Measurements from ENCODE around the gene MYO3B.

Gene MYO3B

GRCh38 chr2:170665743-170666142 lies 487.8 kb downstream of the MYO3B start:
- no peak overlapping the region for H2AFZ ChIP-seq (ENCODE audit: low read depth, low read length)
- no peak overlapping the region for H3K23ac ChIP-seq (ENCODE audit: low read length in 2 of 2)
- H4K91ac ChIP-seq (ENCODE audit: low read length): no peak overlapping the region
- H3K14ac ChIP-seq (ENCODE audit: low read length in 2 of 2): no peak overlapping the region
- no peaks in the 10 kb centered on the region for H3K36me3 ChIP-seq (ENCODE audit: control insufficient read depth in 1 of 2, insufficient read depth in 2 of 2, low read depth in 1 of 2, low read length in 2 of 2)
- no peak overlapping the region for H3K4me2 ChIP-seq (ENCODE audit: low read length, poor library complexity, severe bottlenecking)
- H2BK12ac ChIP-seq (ENCODE audit: low read length in 2 of 2): no peak overlapping the region
- H3K4me3 ChIP-seq (ENCODE audit: insufficient read depth in 1 of 2, low read depth in 1 of 2, low read length in 2 of 2): no peak overlapping the region
- H2BK5ac ChIP-seq (ENCODE audit: low read depth, low read length, poor library complexity, severe bottlenecking): no peak overlapping the region
- no peak overlapping the region for H3K18ac ChIP-seq (ENCODE audit: low read depth in 1 of 2, low read length in 2 of 2)
- H3K4ac ChIP-seq (ENCODE audit: low read depth in 1 of 2, low read length in 2 of 2): no peak overlapping the region
- H3K27ac ChIP-seq (ENCODE audit: low read length, poor library complexity, severe bottlenecking): no peak overlapping the region
- no peaks in the 10 kb centered on the region for H3K9me3 ChIP-seq (ENCODE audit: control insufficient read depth, low read length)
- no peaks in the 10 kb centered on the region for H3K79me1 ChIP-seq (replicated peaks; ENCODE audit: low read length, poor library complexity, severe bottlenecking)
- no peak overlapping the region for H2AK5ac ChIP-seq (ENCODE audit: low read length, severe bottlenecking)
- H2BK15ac ChIP-seq (ENCODE audit: low read depth, poor library complexity, severe bottlenecking): no peak overlapping the region
- H4K8ac ChIP-seq (ENCODE audit: low read length): no peak overlapping the region
- no peak overlapping the region for H3K9ac ChIP-seq (ENCODE audit: low read length)
- no CpG with 5 or more reads among the region's 5 CpGs for WGBS
- H3K4me1 ChIP-seq (ENCODE audit: control insufficient read depth, insufficient read depth, low read depth, low read length): peaks cover 3% of the 10 kb centered on the region
- H2BK120ac ChIP-seq (ENCODE audit: low read depth, low read length): no peak overlapping the region
- DNase-seq: no peak
- H3K27me3 ChIP-seq (ENCODE audit: control insufficient read depth in 1 of 2, insufficient read depth in 1 of 2, low read length in 2 of 2): peaks cover 0 to 3% of the 10 kb centered on the region in 2 experiments

- Histone ChIP-seq H3K79me1 (replicated peaks; ENCODE audit: low read length, poor library complexity, severe bottlenecking) (no peaks in the 10 kb centered on the region), H2BK12ac (ENCODE audit: low read length in 2 of 2) (no peak overlapping the region), H2BK120ac (ENCODE audit: low read depth, low read length) (no peak overlapping the region), H3K18ac (ENCODE audit: low read depth in 1 of 2, low read length in 2 of 2) (no peak overlapping the region), H4K91ac (ENCODE audit: low read length) (no peak overlapping the region), H3K36me3 (ENCODE audit: control insufficient read depth in 1 of 2, insufficient read depth in 2 of 2, low read depth in 1 of 2, low read length in 2 of 2) (no peaks in the 10 kb centered on the region), H3K27ac (ENCODE audit: low read length, poor library complexity, severe bottlenecking) (no peak overlapping the region), H3K4me2 (ENCODE audit: low read length, poor library complexity, severe bottlenecking) (no peak overlapping the region), H2AK5ac (ENCODE audit: low read length, severe bottlenecking) (no peak overlapping the region), H3K23ac (ENCODE audit: low read length in 2 of 2) (no peak overlapping the region), H3K4me3 (ENCODE audit: insufficient read depth in 1 of 2, low read depth in 1 of 2, low read length in 2 of 2) (no peak overlapping the region), H3K9me3 (ENCODE audit: control insufficient read depth, low read length) (no peaks in the 10 kb centered on the region), H3K9ac (ENCODE audit: low read length) (no peak overlapping the region), H3K14ac (ENCODE audit: low read length in 2 of 2) (no peak overlapping the region), H2AFZ (ENCODE audit: low read depth, low read length) (no peak overlapping the region), H2BK15ac (ENCODE audit: low read depth, poor library complexity, severe bottlenecking) (no peak overlapping the region), H3K4me1 (ENCODE audit: control insufficient read depth, insufficient read depth, low read depth, low read length) (no peaks in the 10 kb centered on the region), H2BK5ac (ENCODE audit: low read depth, low read length, poor library complexity, severe bottlenecking) (no peak overlapping the region), H4K8ac (ENCODE audit: low read length) (no peak overlapping the region), H3K27me3 (ENCODE audit: control insufficient read depth in 1 of 2, insufficient read depth in 1 of 2, low read length in 2 of 2) (peaks cover 0 to 3% of the 10 kb centered on the region in 2 experiments), H3K4ac (ENCODE audit: low read depth in 1 of 2, low read length in 2 of 2) (no peak overlapping the region)
- DNase-seq: no peak
- 91% methylated on average over 1 of the region's 3 CpGs for WGBS
Observed at GRCh38 chr2:170669909-170670308, 492.0 kb downstream of the MYO3B start.

- H2BK12ac ChIP-seq (ENCODE audit: low read length in 2 of 2): no peak overlapping the region
- no peak overlapping the region for H3K4me2 ChIP-seq (ENCODE audit: low read length, poor library complexity, severe bottlenecking)
- DNase-seq: no peak
- H2BK5ac ChIP-seq (ENCODE audit: low read depth, low read length, poor library complexity, severe bottlenecking): no peak overlapping the region
- H3K23ac ChIP-seq (ENCODE audit: low read length in 2 of 2): no peak overlapping the region
- H3K4ac ChIP-seq (ENCODE audit: low read depth in 1 of 2, low read length in 2 of 2): no peak overlapping the region
- H4K8ac ChIP-seq (ENCODE audit: low read length): no peak overlapping the region
- no peak overlapping the region for H2BK15ac ChIP-seq (ENCODE audit: low read depth, poor library complexity, severe bottlenecking)
- H3K9ac ChIP-seq (ENCODE audit: low read length): no peak overlapping the region
- no peaks in the 10 kb centered on the region for H3K4me1 ChIP-seq (ENCODE audit: control insufficient read depth, insufficient read depth, low read depth, low read length)
- H3K18ac ChIP-seq (ENCODE audit: low read depth in 1 of 2, low read length in 2 of 2): no peak overlapping the region
- H3K9me3 ChIP-seq (ENCODE audit: control insufficient read depth, low read length): no peaks in the 10 kb centered on the region
- H3K4me3 ChIP-seq (ENCODE audit: insufficient read depth in 1 of 2, low read depth in 1 of 2, low read length in 2 of 2): no peak overlapping the region
- no peaks in the 10 kb centered on the region for H3K36me3 ChIP-seq (ENCODE audit: control insufficient read depth in 1 of 2, insufficient read depth in 2 of 2, low read depth in 1 of 2, low read length in 2 of 2)
- no peak overlapping the region for H2AK5ac ChIP-seq (ENCODE audit: low read length, severe bottlenecking)
- H3K27me3 ChIP-seq (ENCODE audit: control insufficient read depth in 1 of 2, insufficient read depth in 1 of 2, low read length in 2 of 2): peaks cover 0 to 3% of the 10 kb centered on the region in 2 experiments
- no peak overlapping the region for H3K27ac ChIP-seq (ENCODE audit: low read length, poor library complexity, severe bottlenecking)
- WGBS: 96% methylated on average over 2 of the region's 2 CpGs
- H2BK120ac ChIP-seq (ENCODE audit: low read depth, low read length): no peak overlapping the region
- no peak overlapping the region for H3K14ac ChIP-seq (ENCODE audit: low read length in 2 of 2)
- H2AFZ ChIP-seq (ENCODE audit: low read depth, low read length): no peak overlapping the region
- no peaks in the 10 kb centered on the region for H3K79me1 ChIP-seq (replicated peaks; ENCODE audit: low read length, poor library complexity, severe bottlenecking)
- H4K91ac ChIP-seq (ENCODE audit: low read length): no peak overlapping the region
Observed at GRCh38 chr2:170670651-170671050, 492.7 kb downstream of the MYO3B start.

GRCh38 chr2:170671079-170671478 lies 493.1 kb downstream of the MYO3B start:
- H2BK5ac ChIP-seq (ENCODE audit: low read depth, low read length, poor library complexity, severe bottlenecking): no peak overlapping the region
- H2BK15ac ChIP-seq (ENCODE audit: low read depth, poor library complexity, severe bottlenecking): no peak overlapping the region
- H3K4me2 ChIP-seq (ENCODE audit: low read length, poor library complexity, severe bottlenecking): no peak overlapping the region
- H2BK12ac ChIP-seq (ENCODE audit: low read length in 2 of 2): no peak overlapping the region
- no peak overlapping the region for H3K23ac ChIP-seq (ENCODE audit: low read length in 2 of 2)
- H2BK120ac ChIP-seq (ENCODE audit: low read depth, low read length): no peak overlapping the region
- WGBS: 93% methylated on average over 9 of the region's 9 CpGs
- H4K91ac ChIP-seq (ENCODE audit: low read length): no peak overlapping the region
- no peak overlapping the region for H2AK5ac ChIP-seq (ENCODE audit: low read length, severe bottlenecking)
- H3K36me3 ChIP-seq (ENCODE audit: control insufficient read depth in 1 of 2, insufficient read depth in 2 of 2, low read depth in 1 of 2, low read length in 2 of 2): no peaks in the 10 kb centered on the region
- no peak overlapping the region for H3K27ac ChIP-seq (ENCODE audit: low read length, poor library complexity, severe bottlenecking)
- no peak overlapping the region for H3K14ac ChIP-seq (ENCODE audit: low read length in 2 of 2)
- H3K79me1 ChIP-seq (replicated peaks; ENCODE audit: low read length, poor library complexity, severe bottlenecking): no peaks in the 10 kb centered on the region
- H3K4ac ChIP-seq (ENCODE audit: low read depth in 1 of 2, low read length in 2 of 2): no peak overlapping the region
- H4K8ac ChIP-seq (ENCODE audit: low read length): no peak overlapping the region
- H3K9me3 ChIP-seq (ENCODE audit: control insufficient read depth, low read length): no peaks in the 10 kb centered on the region
- no peak overlapping the region for H3K9ac ChIP-seq (ENCODE audit: low read length)
- H3K27me3 ChIP-seq (ENCODE audit: control insufficient read depth in 1 of 2, insufficient read depth in 1 of 2, low read length in 2 of 2): peaks cover 0 to 3% of the 10 kb centered on the region in 2 experiments
- H3K4me3 ChIP-seq (ENCODE audit: insufficient read depth in 1 of 2, low read depth in 1 of 2, low read length in 2 of 2): no peak overlapping the region
- no peak overlapping the region for H3K18ac ChIP-seq (ENCODE audit: low read depth in 1 of 2, low read length in 2 of 2)
- no peak overlapping the region for H2AFZ ChIP-seq (ENCODE audit: low read depth, low read length)
- no peaks in the 10 kb centered on the region for H3K4me1 ChIP-seq (ENCODE audit: control insufficient read depth, insufficient read depth, low read depth, low read length)
- no peak for DNase-seq
